NCI-H226 (cell line): Measurements from ENCODE around the gene CD84.
"Not testable (repeated sequence)": the region's sequence is repeated elsewhere in the genome, so short reads cannot be mapped to it uniquely, and the experiment has no call there.

Source experiments
- DNase-seq: peaks from one replicate; pipeline ENCODE4 v3.0.0-alpha.2; 2015

The CD84 gene

DNA sequence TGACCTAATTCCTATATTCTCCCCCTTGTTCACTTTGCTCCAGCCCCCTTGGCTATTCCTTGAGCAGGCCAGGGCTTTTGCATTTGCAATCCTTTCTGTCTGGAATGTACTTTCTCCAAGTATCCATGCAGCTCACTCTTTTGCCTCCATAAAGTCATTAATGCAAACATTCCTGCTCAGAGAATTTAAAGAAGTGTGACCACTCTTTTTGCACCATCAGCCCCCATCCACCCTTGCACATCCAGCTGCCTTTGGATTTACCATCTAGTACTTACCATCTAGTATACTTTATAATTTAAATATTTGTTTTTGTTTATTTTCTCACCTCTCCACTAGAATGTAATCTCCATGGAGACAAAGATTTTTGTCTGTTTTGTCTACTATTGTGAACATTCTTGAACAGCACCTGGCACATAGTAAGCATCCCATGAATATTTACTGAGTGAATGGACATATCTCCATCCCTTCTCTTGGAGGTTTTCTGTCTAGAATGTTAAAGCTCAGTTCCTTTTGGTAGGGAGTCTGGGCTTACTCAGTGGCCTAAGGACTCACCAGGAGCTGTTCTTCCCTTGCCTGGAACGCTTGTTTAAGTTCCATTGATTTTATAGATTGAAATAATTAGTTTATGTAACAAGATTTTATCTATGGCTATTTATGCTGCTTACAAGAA is 78.8 kb downstream of the CD84 start:
- no peak for DNase-seq

DNA sequence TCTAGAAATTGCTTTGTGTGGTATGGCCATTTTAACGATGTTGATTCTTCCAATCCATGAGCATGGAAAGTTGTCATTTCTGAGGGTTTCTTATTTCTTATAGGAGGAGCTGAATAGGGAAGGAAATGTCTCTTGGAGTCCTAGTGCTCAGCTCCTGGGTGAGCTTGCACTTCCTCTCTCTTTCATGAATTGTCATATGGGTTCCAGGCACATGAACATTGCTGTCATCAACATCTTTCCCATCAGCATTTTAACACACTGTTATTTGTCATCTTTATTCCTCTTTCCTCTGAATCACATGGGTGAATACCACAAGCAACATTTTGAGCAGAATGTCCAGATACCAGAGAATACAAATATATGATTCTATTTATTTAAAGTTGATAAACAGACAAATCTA is 79.7 kb downstream of the CD84 start:
- DNase-seq: no peak

DNA sequence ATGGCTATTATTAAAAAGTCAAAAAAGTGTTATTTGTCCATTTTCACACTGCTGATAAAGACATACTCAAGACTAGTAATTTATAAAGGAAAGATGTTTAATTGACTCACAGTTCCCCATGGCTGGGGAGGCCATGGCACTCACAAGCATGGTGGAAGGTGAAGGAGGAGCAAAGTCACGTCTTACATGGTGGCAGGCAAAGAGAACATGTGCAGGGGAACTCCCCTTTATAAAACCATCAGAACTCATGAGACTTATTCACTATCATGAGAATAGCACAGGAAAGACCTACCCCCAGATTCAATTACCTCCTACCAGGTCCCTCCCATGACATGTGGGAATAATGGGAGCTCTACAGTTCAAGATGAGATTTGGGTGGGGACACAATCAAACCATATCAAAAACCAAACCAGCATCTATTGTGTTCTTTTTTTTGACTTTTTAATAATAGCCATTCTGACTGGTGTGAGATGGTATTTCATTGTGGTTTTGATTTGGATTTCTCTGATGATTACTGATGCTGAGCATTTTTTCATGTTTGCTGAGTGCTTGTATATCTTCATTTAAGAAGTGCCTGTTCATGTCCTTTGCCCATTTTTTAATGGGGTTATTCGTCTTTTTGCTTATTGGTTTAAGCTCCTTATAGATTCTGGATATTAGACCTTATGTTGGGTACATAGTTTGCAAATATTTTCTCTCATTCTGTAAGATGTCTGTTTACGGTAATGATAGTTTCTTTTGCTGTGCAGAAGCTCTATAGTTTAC is 80.8 kb downstream of the CD84 start:
- not testable (repeated sequence) for DNase-seq

DNA sequence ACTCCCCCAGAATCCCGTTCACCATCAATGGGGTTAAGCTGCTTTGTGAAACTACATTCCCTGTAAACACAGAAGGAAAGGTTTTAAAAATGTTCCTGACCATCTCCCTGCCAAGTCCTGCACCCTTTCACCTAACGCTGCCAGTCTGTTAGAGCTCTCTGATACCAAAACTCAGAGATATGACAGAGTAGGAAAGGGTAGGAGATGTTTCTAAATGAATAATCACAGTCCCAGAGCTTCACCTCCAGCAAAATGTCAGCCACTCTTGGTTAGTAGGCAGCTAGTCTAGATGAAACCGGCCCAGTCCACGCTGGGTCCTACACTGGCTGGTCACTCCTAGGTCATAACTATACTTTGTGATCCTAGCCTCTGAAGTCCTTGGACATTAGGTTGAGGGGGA is 83.0 kb downstream of the CD84 start:
- DNase-seq: no peak

DNA sequence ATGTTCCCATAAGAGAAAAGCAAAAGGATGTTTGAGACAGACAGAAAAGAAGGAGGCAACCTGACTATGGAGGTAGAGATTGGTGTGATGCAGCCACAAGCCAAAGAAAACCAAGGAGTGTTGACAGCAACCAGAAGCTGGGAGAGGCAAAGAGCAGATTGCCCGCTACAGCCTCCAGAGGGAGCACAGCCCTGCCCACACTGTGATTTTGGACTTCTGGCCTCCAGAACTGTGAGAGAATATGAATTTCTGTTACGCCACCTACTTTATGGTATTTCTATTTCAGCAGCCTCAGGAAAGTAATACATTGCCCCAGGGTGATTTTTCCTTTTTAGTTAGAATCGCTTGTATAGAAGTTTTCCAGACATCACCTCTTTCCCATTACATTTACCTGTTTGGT is 84.7 kb downstream of the CD84 start:
- no peak for DNase-seq

DNA sequence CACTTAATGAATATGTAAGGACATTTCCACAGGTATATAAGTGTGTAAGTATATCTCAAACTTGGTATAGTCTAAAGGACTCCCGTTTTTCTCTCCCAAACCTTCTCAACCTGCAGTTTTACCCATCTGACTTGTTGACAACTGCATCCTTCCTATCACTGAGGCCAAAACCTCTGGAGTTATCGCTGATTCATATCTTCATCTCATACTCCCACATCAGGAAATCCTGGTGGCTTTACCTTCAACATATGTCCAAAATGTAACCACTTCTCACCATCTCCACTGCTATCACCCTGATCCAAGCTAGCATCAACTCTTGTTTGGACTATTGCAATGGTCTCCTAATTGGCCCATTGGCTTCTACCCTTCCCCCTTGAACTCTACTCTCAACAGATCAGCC is 86.7 kb downstream of the CD84 start:
- no peak for DNase-seq

DNA sequence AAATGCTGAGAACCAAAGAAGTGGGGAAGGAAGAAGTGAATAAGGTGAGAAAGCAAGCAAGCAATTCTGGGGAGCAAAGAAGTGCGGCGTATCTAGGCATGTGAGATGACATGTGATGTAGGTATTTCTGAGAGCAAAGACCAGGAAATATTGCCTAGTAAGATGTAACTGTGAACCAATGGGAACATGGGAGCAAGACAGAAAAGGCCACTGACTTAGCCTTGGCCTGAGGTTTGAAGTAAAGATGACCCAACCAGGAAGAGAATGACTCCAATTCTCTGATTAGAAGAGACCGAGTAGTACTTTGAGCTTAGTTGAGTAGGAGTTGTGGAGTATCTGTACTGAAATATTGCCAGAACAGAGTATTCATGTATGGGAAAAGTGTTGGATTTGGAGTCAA is 87.3 kb downstream of the CD84 start:
- no peak for DNase-seq
